Glutamatergic neuron (in vitro differentiated cells): ENCODE results near the gene MFAP3L. TPM values are rescaled to one million over a fixed set of nuclear protein-coding genes. Genes with fewer than 3 reads are reported as not detected.
"Not testable (repeated sequence)": the region's sequence is repeated elsewhere in the genome, so short reads cannot be mapped to it uniquely, and the experiment has no call there.

Experiments used
- DNase-seq: peaks from one replicate; pipeline ENCODE4 v3.0.0; 2022
- H3K27ac Mint-ChIP-seq: one replicate; pipeline ENCODE4 v1.8.0; 2020; ENCODE audit warnings: mild to moderate bottlenecking, mixed read lengths, inconsistent platforms; ENCODE audit not compliant: unreplicated experiment
- H3K27me3 Mint-ChIP-seq: one replicate; pipeline ENCODE4 v1.8.0; 2020; ENCODE audit warnings: mild to moderate bottlenecking, moderate library complexity, mixed read lengths, inconsistent platforms; ENCODE audit not compliant: unreplicated experiment
- H3K36me3 Mint-ChIP-seq: one replicate; pipeline ENCODE4 v1.8.0; 2020; ENCODE audit warnings: mild to moderate bottlenecking, mixed read lengths, inconsistent platforms; ENCODE audit not compliant: unreplicated experiment
- H3K4me1 Mint-ChIP-seq: one replicate; pipeline ENCODE4 v1.8.0; 2020; ENCODE audit warnings: mild to moderate bottlenecking, low read depth, mixed read lengths, inconsistent platforms; ENCODE audit not compliant: unreplicated experiment
- H3K4me3 Mint-ChIP-seq: one replicate; pipeline ENCODE4 v1.8.0; 2020; ENCODE audit warnings: mild to moderate bottlenecking, mixed read lengths, inconsistent platforms; ENCODE audit not compliant: unreplicated experiment
- H3K9me3 Mint-ChIP-seq: one replicate; pipeline ENCODE4 v1.8.0; 2020; ENCODE audit warnings: mild to moderate bottlenecking, moderate library complexity, mixed read lengths, inconsistent platforms; ENCODE audit not compliant: unreplicated experiment
- CTCF ChIP-seq: fragments of 200-600 bp; sonication (generic); IDR thresholded peaks from one replicate; pipeline ENCODE4 v1.5.0; 2021; ENCODE audit not compliant: partially characterized antibody, unreplicated experiment
- total RNA-seq: library from RNA; stranded (reverse); fragmentation: NEBNext Ultra II Directional; extraction: Animal tissue kit (Norgen Biotek cat#: 25700); gene quantifications from one replicate; pipeline ENCODE4 v1.2.1, GENCODE V29; 2021; ENCODE audit not compliant: unreplicated experiment

Gene MFAP3L
- total RNA-seq, 1 donor from 2014 or later, result 8.4 TPM

DNA sequence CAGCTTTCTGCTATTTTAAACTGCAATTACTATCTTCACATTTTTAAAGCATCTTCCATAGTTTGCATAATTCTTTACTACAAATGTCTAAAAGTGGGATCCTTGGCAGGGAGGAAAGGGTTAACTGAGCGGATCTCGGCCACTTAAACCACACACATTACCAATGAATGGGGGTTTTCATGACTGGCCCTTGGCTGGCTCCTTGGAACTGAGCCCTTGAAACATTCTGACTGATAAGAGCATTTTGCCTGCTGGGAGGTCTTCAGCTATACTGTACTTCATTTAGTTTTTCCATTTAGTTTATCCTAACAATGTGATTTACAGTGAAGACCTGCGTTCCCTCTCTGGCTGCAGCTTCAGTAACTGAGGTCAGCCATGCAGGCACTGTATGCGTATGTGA lies 31.7 kb upstream of the MFAP3L start:
- H3K36me3 Mint-ChIP-seq, result no peaks in the 10 kb centered on the region
- no peaks in the 10 kb centered on the region for H3K27me3 Mint-ChIP-seq
- no peak for DNase-seq
- no peak overlapping the region for H3K4me3 Mint-ChIP-seq
- H3K9me3 Mint-ChIP-seq, result no peaks in the 10 kb centered on the region
- no peaks in the 10 kb centered on the region for H3K4me1 Mint-ChIP-seq
- no peak for TF ChIP-seq CTCF
- H3K27ac Mint-ChIP-seq, result no peak overlapping the region

- TF ChIP-seq CTCF, result no peak
- Mint-ChIP-seq H3K27ac (no peak overlapping the region), H3K4me3 (no peak overlapping the region), H3K9me3 (peaks cover 2% of the 10 kb centered on the region), H3K27me3 (no peaks in the 10 kb centered on the region), H3K36me3 (no peaks in the 10 kb centered on the region), H3K4me1 (peaks cover 2% of the 10 kb centered on the region)
- no peak for DNase-seq
These were observed 26.7 kb upstream of the MFAP3L start for GRCh38 chr4:170052919-170053318.

DNA sequence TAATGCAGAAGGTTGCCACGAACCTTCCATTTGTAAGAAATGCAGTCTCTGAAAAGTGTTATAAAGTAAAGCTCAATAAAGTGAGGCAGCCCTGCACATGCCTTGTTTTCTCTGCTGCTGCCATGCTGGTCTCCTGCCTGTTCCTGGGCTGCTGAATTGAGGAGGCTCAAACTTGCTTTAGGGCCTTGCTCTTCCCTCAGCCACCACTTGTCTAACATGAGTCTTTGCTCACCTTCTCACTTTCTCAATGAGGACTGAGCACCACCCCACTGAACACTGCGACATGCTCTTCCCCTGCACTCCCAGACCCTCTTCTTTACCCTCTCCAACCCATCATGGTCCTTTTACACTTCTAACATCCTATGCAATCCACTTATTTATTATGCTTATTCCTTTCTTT lies 25.2 kb upstream of the MFAP3L start:
- DNase-seq, result no peak
- no peak overlapping the region for H3K4me3 Mint-ChIP-seq
- no peak overlapping the region for H3K27ac Mint-ChIP-seq
- no peak for TF ChIP-seq CTCF
- no peaks in the 10 kb centered on the region for H3K36me3 Mint-ChIP-seq
- no peaks in the 10 kb centered on the region for H3K27me3 Mint-ChIP-seq
- H3K9me3 Mint-ChIP-seq, result peaks cover 3% of the 10 kb centered on the region
- peaks cover 2% of the 10 kb centered on the region for H3K4me1 Mint-ChIP-seq

DNA sequence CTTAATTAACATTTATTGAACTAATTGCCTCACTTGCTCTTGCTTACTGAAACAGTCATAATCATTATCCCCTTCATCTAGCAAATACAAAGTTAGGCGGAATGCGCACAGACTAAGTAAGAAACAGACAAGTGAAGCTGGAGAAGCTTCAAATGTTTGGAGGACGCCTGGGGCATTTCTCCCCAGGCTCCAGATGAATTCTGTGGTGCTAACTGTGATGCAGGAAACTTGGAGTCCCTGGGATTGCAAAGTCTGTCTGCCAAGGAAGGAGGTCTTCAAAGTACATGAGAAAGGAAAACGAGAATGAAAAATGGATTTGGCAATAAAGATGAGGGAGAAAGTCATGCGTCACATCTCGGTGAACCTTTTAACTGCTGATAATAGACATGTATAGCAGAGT lies 23.6 kb upstream of the MFAP3L start:
- Mint-ChIP-seq H3K27ac (no peak overlapping the region), H3K4me3 (no peak overlapping the region), H3K9me3 (peaks cover 6% of the 10 kb centered on the region), H3K27me3 (no peaks in the 10 kb centered on the region), H3K4me1 (peaks cover 2% of the 10 kb centered on the region), H3K36me3 (no peaks in the 10 kb centered on the region)
- TF ChIP-seq CTCF, result no peak
- no peak for DNase-seq

DNA sequence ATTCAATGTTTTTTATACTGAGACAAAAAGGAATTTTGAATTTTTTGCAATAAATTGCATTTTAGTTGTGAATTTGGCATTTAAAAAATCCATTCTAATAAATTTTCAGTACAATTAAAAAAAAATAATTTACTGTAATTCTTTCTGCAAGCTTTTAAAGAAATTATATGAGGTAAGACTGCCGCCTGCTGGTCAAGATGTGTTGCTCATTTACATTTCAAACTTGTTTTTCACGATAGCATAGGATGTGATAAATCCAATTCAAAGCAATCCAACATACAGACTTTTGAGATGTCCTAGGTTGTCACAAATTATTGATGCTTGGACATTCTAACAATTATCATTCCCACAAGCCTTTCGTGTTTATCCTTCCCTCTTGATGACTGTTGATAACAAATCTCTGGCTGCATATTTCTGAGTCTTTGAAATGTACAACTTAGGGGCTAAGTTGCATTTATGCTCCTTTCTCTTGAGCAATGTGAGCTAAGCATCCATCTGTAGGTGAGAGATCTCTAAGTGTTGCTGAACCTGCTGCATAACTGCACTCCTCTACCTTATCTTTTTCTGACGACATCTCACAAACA lies 21.7 kb upstream of the MFAP3L start:
- no peaks in the 10 kb centered on the region for H3K27me3 Mint-ChIP-seq
- H3K27ac Mint-ChIP-seq, result no peak overlapping the region
- DNase-seq, result peak; percentile 52
- H3K4me1 Mint-ChIP-seq, result peaks cover 2% of the 10 kb centered on the region
- no peak overlapping the region for H3K4me3 Mint-ChIP-seq
- peak; percentile 91 for TF ChIP-seq CTCF
- peaks cover 6% of the 10 kb centered on the region for H3K9me3 Mint-ChIP-seq
- H3K36me3 Mint-ChIP-seq, result no peaks in the 10 kb centered on the region

DNA sequence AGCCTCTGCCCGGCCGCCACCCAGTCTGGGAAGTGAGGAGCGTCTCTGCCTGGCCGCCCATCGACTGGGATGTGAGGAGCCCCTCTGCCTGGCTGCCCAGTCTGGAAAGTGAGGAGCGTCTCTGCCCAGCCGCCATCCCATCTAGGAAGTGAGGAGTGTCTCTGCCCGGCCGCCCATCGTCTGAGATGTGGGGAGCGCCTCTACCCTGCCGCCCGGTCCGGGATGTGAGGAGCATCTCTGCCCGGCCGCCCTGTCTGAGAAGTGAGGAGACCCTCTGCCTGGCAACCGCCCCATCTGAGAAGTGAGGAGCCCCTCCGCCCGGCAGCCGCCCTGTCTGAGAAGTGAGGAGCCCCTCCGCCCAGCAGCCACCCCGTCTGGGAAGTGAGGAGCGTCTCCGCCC lies 20.0 kb upstream of the MFAP3L start:
- not testable (repeated sequence) for H3K4me1 Mint-ChIP-seq, DNase-seq, H3K27me3 Mint-ChIP-seq, H3K4me3 Mint-ChIP-seq, H3K9me3 Mint-ChIP-seq, H3K36me3 Mint-ChIP-seq, H3K27ac Mint-ChIP-seq
